Mesendoderm (in vitro differentiated cells): ENCODE data around the gene VWDE.
"Not testable (repeated sequence)": the region's sequence is repeated elsewhere in the genome, so short reads cannot be mapped to it uniquely, and the experiment has no call there.

Experiments used
- DNase-seq: peaks from one replicate; pipeline ENCODE4 v3.0.0; 2013
- H2AK5ac ChIP-seq: 2 replicates; pipeline ENCODE4 v1.6.1; 2013; ENCODE audit warnings: low read length, inconsistent platforms
- H2BK120ac ChIP-seq: 2 replicates; pipeline ENCODE4 v1.6.1; 2013; ENCODE audit warnings: low read depth, mild to moderate bottlenecking, low read length, moderate library complexity, mixed read lengths
- H2BK15ac ChIP-seq: replicated peaks from 2 replicates; pipeline ENCODE4 v1.6.1; 2013; ENCODE audit warnings: low read depth, mild to moderate bottlenecking, moderate library complexity
- H2BK5ac ChIP-seq: 2 replicates; pipeline ENCODE4 v1.6.1; 2013; ENCODE audit warnings: low read length, inconsistent platforms
- H3K18ac ChIP-seq: 2 replicates; pipeline ENCODE4 v1.6.1; 2013; ENCODE audit warnings: mild to moderate bottlenecking, low read length, mixed read lengths
- H3K23ac ChIP-seq: one replicate; pipeline ENCODE4 v1.6.1; 2013; ENCODE audit warnings: low read length
- H3K27ac ChIP-seq: 2 replicates; pipeline ENCODE4 v1.5.1; 2013; ENCODE audit warnings: low read depth, mild to moderate bottlenecking, inconsistent platforms, low read length, moderate library complexity
- H3K27me3 ChIP-seq: 2 replicates; pipeline ENCODE4 v1.6.1; 2013; ENCODE audit warnings: low read length, control low read depth, mild to moderate bottlenecking, inconsistent platforms; ENCODE audit not compliant: insufficient read depth, poor library complexity
- H3K36me3 ChIP-seq: 2 replicates; pipeline ENCODE4 v1.6.1; 2013; ENCODE audit warnings: low read length, inconsistent platforms; ENCODE audit not compliant: control insufficient read depth, insufficient read depth
- H3K4ac ChIP-seq: one replicate; pipeline ENCODE4 v1.6.1; 2013; ENCODE audit warnings: low read depth, mild to moderate bottlenecking, low read length, moderate library complexity
- H3K4me1 ChIP-seq: 2 replicates; pipeline ENCODE4 v1.6.1; 2013; ENCODE audit warnings: low read depth, low read length, inconsistent platforms; ENCODE audit not compliant: control insufficient read depth
- H3K4me2 ChIP-seq: 2 replicates; pipeline ENCODE4 v1.6.1; 2013; ENCODE audit warnings: low read length
- H3K4me3 ChIP-seq: 2 replicates; pipeline ENCODE4 v1.5.1; 2013; ENCODE audit warnings: mild to moderate bottlenecking, low read length
- H3K56ac ChIP-seq: one replicate; pipeline ENCODE4 v1.6.1; 2013; ENCODE audit warnings: low read length
- H3K79me1 ChIP-seq: 2 replicates; pipeline ENCODE4 v1.6.1; 2013; ENCODE audit warnings: low read length, inconsistent platforms
- H3K79me2 ChIP-seq: 2 replicates; pipeline ENCODE4 v1.6.1; 2013; ENCODE audit warnings: mild to moderate bottlenecking, low read length; ENCODE audit not compliant: control insufficient read depth, insufficient read depth
- H3K9ac ChIP-seq: 2 replicates; pipeline ENCODE4 v1.6.1; 2013; ENCODE audit warnings: low read length, inconsistent platforms
- H4K5ac ChIP-seq: one replicate; pipeline ENCODE4 v1.6.1; 2013; ENCODE audit warnings: low read length
- H4K8ac ChIP-seq: one replicate; pipeline ENCODE4 v1.6.1; 2013; ENCODE audit warnings: low read depth, mild to moderate bottlenecking, control low read depth, low read length, moderate library complexity
- WGBS: extraction: QIAGEN DNeasy Blood & Tissue Kit; methylation state at CpG from one replicate; pipeline ENCODE4 v1.1.7; 2013; ENCODE audit warnings: low lambda C conversion rate, missing lambda C conversion rate; ENCODE audit not compliant: insufficient coverage; ENCODE audit errors: extremely low coverage; 5-methylcytosine and 5-hydroxymethylcytosine counted together

Gene VWDE

GRCh38 chr7:12398186-12398585, 5.5 kb downstream of the VWDE start:
- Histone ChIP-seq H3K56ac (no peak overlapping the region), H3K27me3 (no peaks in the 10 kb centered on the region), H3K36me3 (no peaks in the 10 kb centered on the region)

GRCh38 chr7:12397671-12398070, 6.0 kb downstream of the VWDE start:
- Histone ChIP-seq H3K27ac (no peak overlapping the region), H3K23ac (no peak overlapping the region), H2AK5ac (no peak overlapping the region), H3K79me2 (peaks cover 7% of the 10 kb centered on the region), H2BK120ac (no peak overlapping the region), H3K18ac (no peak overlapping the region), H2BK5ac (no peak overlapping the region), H3K4me1 (no peaks in the 10 kb centered on the region), H3K4me2 (no peak overlapping the region), H3K27me3 (no peaks in the 10 kb centered on the region), H3K79me1 (peaks cover 3% of the 10 kb centered on the region), H3K4me3 (no peak overlapping the region), H3K4ac (no peak overlapping the region), H2BK15ac (no peak overlapping the region), H3K36me3 (no peaks in the 10 kb centered on the region), H4K5ac (no peak overlapping the region), H3K56ac (no peak overlapping the region), H3K9ac (no peak overlapping the region), H4K8ac (no peak overlapping the region)
- no CpG with 5 or more reads among the region's 4 CpGs for WGBS
- no peak for DNase-seq

More at GRCh38 chr7:12398186-12398585, 5.5 kb downstream of the VWDE start:
- no peak for DNase-seq
- peaks cover 7% of the 10 kb centered on the region for H3K79me2 ChIP-seq
- no peak overlapping the region for H2AK5ac ChIP-seq
- H3K18ac ChIP-seq = no peak overlapping the region
- H3K23ac ChIP-seq = no peak overlapping the region
- no peak overlapping the region for H2BK120ac ChIP-seq
- H3K4me2 ChIP-seq = no peak overlapping the region
- no peak overlapping the region for H3K4me3 ChIP-seq
- H3K27ac ChIP-seq = no peak overlapping the region
- H4K8ac ChIP-seq = no peak overlapping the region
- no peak overlapping the region for H2BK5ac ChIP-seq
- no peak overlapping the region for H3K9ac ChIP-seq
- no peak overlapping the region for H3K4ac ChIP-seq
- H4K5ac ChIP-seq = no peak overlapping the region
- H2BK15ac ChIP-seq = no peak overlapping the region
- no peaks in the 10 kb centered on the region for H3K4me1 ChIP-seq
- H3K79me1 ChIP-seq = peaks cover 3% of the 10 kb centered on the region

GRCh38 chr7:12396670-12397069, 7.0 kb downstream of the VWDE start:
- H2BK120ac ChIP-seq, H3K18ac ChIP-seq: not testable (repeated sequence)

GRCh38 chr7:12391922-12392615, 11.6 kb downstream of the VWDE start:
- Histone ChIP-seq H3K4me1 (no peaks in the 10 kb centered on the region), H3K56ac (no peak overlapping the region), H4K5ac (no peak overlapping the region), H3K4me2 (no peak overlapping the region), H3K18ac (no peak overlapping the region), H2BK5ac (no peak overlapping the region), H3K27me3 (no peaks in the 10 kb centered on the region), H3K23ac (no peak overlapping the region), H3K9ac (no peak overlapping the region), H2BK15ac (no peak overlapping the region), H3K79me1 (no peaks in the 10 kb centered on the region), H3K79me2 (no peaks in the 10 kb centered on the region), H3K36me3 (no peaks in the 10 kb centered on the region), H2AK5ac (no peak overlapping the region), H2BK120ac (no peak overlapping the region), H4K8ac (no peak overlapping the region), H3K4me3 (no peak overlapping the region), H3K27ac (no peak overlapping the region), H3K4ac (no peak overlapping the region)
- no CpG with 5 or more reads among the region's 5 CpGs for WGBS
- DNase-seq = no peak

More at GRCh38 chr7:12396670-12397069, 7.0 kb downstream of the VWDE start:
- H3K4me1 ChIP-seq, DNase-seq, H3K23ac ChIP-seq, H3K27me3 ChIP-seq, H3K4me2 ChIP-seq, H3K4me3 ChIP-seq, H2BK5ac ChIP-seq, H3K4ac ChIP-seq, H3K79me2 ChIP-seq, H3K27ac ChIP-seq, H4K8ac ChIP-seq, H3K9ac ChIP-seq, H3K56ac ChIP-seq, H3K36me3 ChIP-seq, H2AK5ac ChIP-seq, H4K5ac ChIP-seq, H2BK15ac ChIP-seq, H3K79me1 ChIP-seq: not testable (repeated sequence)
- no CpG with 5 or more reads among the region's 1 CpG for WGBS

- Histone ChIP-seq H3K79me1 (no peaks in the 10 kb centered on the region), H3K36me3 (no peaks in the 10 kb centered on the region)
Measured at GRCh38 chr7:12389089-12389700, 14.5 kb downstream of the VWDE start.

More at GRCh38 chr7:12389089-12389700, 14.5 kb downstream of the VWDE start:
- Histone ChIP-seq H4K5ac (no peak overlapping the region), H4K8ac (no peak overlapping the region), H2AK5ac (no peak overlapping the region), H3K18ac (no peak overlapping the region), H2BK5ac (no peak overlapping the region), H3K23ac (no peak overlapping the region), H3K27me3 (no peaks in the 10 kb centered on the region), H3K9ac (no peak overlapping the region), H3K79me2 (no peaks in the 10 kb centered on the region), H2BK15ac (no peak overlapping the region), H3K4ac (no peak overlapping the region), H3K27ac (no peak overlapping the region), H3K56ac (no peak overlapping the region), H3K4me3 (no peak overlapping the region), H2BK120ac (no peak overlapping the region), H3K4me2 (no peak overlapping the region), H3K4me1 (no peaks in the 10 kb centered on the region)
- no CpG with 5 or more reads among the region's 1 CpG for WGBS
- peak; percentile 81 for DNase-seq
